ENCODE measurements around the gene KLHL1. TPM values are rescaled to one million over a fixed set of nuclear protein-coding genes. Genes with fewer than 3 reads are reported as not detected.

The KLHL1 gene
- total and polyA plus RNA-seq, 12 donors, result under 0.01 to 0.28 (median 0.08) TPM; not detected in 7

DNA sequence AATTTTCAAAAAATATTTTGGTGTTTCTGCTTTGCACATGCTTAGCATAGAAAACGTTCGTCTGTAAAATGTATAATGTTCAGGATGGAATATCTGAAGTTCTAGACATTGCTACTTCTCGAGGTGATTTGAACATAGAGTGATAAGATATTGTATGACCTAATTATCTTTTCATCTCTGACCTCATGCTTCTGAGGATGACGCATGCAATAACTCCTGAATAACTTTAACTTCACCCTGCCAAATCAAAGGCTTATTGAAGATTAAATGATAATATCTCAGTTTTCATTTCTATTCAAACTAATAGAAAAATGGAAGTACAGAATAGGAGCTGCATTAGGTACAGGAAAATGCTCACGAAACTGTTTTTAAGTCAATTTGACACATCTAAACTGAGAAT is 151.4 kb downstream of the KLHL1 start:
- WGBS, 4 donors, result 65 to 80% (median 74%) methylated on average over 5 of the region's 5 CpGs
- TF ChIP-seq, protein P1, sequence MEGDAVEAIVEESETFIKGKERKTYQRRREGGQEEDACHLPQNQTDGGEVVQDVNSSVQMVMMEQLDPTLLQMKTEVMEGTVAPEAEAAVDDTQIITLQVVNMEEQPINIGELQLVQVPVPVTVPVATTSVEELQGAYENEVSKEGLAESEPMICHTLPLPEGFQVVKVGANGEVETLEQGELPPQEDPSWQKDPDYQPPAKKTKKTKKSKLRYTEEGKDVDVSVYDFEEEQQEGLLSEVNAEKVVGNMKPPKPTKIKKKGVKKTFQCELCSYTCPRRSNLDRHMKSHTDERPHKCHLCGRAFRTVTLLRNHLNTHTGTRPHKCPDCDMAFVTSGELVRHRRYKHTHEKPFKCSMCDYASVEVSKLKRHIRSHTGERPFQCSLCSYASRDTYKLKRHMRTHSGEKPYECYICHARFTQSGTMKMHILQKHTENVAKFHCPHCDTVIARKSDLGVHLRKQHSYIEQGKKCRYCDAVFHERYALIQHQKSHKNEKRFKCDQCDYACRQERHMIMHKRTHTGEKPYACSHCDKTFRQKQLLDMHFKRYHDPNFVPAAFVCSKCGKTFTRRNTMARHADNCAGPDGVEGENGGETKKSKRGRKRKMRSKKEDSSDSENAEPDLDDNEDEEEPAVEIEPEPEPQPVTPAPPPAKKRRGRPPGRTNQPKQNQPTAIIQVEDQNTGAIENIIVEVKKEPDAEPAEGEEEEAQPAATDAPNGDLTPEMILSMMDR (IDR thresholded peaks at IDR 0.05), result no peak
- no peak for TF ChIP-seq POLR2A (IDR thresholded peaks at IDR 0.05)

GRCh38 chr13:69956349-69956748 is 151.9 kb downstream of the KLHL1 start:
- WGBS, 4 donors, result 70 to 81% (median 75%) methylated on average over 2 of the region's 2 CpGs
- H3K27ac ChIP-seq, result no peak overlapping the region
- H3K9me3 ChIP-seq (replicated peaks in 1 of 3), result no peaks in the 10 kb centered on the region
- DNase-seq, result no peak
- no peak for TF ChIP-seq POLR2A (IDR thresholded peaks at IDR 0.05)
- TF ChIP-seq, protein P1 (IDR thresholded peaks at IDR 0.05), result no peak
- intact Hi-C loops (cut with DNase I), result no loop called here
- no peak overlapping the region for H3K4me3 ChIP-seq
- H3K4me1 ChIP-seq (replicated peaks in 1 of 2), result no peaks in the 10 kb centered on the region
- H3K27me3 ChIP-seq, result no peaks in the 10 kb centered on the region
- no peaks in the 10 kb centered on the region for H3K36me3 ChIP-seq (replicated peaks in 1 of 2)

More for the DNA sequence above, 151.4 kb downstream of the KLHL1 start:
- no peaks in the 10 kb centered on the region for H3K9me3 ChIP-seq (replicated peaks in 1 of 3)
- no peak overlapping the region for H3K27ac ChIP-seq
- no peaks in the 10 kb centered on the region for H3K36me3 ChIP-seq (replicated peaks in 1 of 2)
- H3K27me3 ChIP-seq, result no peaks in the 10 kb centered on the region
- intact Hi-C loops (cut with DNase I), result no loop called here
- DNase-seq, result no peak
- no peaks in the 10 kb centered on the region for H3K4me1 ChIP-seq (replicated peaks in 1 of 2)
- no peak overlapping the region for H3K4me3 ChIP-seq

DNA sequence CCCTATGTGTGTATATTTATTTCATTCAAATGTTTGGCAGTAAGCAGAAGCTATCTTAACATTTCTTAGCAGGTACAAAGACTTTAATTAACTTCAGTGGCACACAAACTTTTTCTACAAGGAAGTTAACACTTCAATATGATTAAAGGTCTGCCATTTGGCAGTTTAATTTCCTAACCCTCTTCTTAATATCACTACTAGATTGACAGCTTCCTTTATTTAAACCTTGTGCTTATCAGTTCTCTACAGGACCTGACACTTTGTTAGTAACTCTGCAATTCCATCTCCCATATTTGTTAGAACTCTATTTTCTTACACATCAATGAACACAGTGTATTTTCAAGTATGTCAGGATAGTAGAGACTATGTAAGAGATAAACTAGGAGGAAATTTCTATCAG is 153.0 kb downstream of the KLHL1 start:
- Histone ChIP-seq H3K4me3 (no peak overlapping the region), H3K36me3 (replicated peaks in 1 of 2) (no peaks in the 10 kb centered on the region), H3K27ac (no peak overlapping the region), H3K9me3 (replicated peaks in 1 of 3) (no peaks in the 10 kb centered on the region), H3K27me3 (no peaks in the 10 kb centered on the region), H3K4me1 (replicated peaks in 1 of 2) (no peaks in the 10 kb centered on the region)
- intact Hi-C loops (cut with DNase I), result no loop called here
- TF ChIP-seq, protein P1 (IDR thresholded peaks at IDR 0.05), result no peak
- no peak for TF ChIP-seq POLR2A (IDR thresholded peaks at IDR 0.05)
- DNase-seq, result no peak

DNA sequence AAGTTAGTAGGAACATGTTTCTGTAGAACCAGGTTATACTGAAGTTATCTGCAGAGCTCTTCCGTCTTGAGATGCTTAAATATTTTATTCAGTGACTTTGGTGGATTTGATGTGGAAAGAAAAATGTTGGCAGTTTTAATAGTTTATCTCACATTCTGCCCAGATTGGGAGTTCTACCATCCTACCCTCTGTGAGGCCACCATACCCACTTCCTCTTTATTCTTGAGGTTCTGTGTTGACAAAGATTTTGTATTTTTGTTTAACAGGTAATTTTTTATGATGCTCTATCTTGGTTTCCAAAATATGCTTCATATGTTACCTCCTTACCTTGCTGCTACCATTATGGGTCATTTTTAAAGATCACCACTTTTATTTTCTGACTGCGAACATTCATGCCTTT is 156.8 kb downstream of the KLHL1 start:
- H3K4me1 ChIP-seq (replicated peaks in 1 of 2), result no peaks in the 10 kb centered on the region
- DNase-seq, result no peak
- H3K4me3 ChIP-seq, result no peak overlapping the region
- intact Hi-C loops (cut with DNase I), result no loop called here
- 75 to 84% (median 79%) methylated on average over 2 of the region's 2 CpGs for WGBS, 4 donors
- H3K9me3 ChIP-seq (replicated peaks in 1 of 3), result no peaks in the 10 kb centered on the region
- H3K36me3 ChIP-seq (replicated peaks in 1 of 2), result no peaks in the 10 kb centered on the region
- no peaks in the 10 kb centered on the region for H3K27me3 ChIP-seq
- TF ChIP-seq POLR2A (IDR thresholded peaks at IDR 0.05), result no peak
- TF ChIP-seq, protein P1 (IDR thresholded peaks at IDR 0.05), result no peak
- no peak overlapping the region for H3K27ac ChIP-seq

Data from adrenal gland (tissue), 12 donors.